OCI-LY3 (cell line): Measurements from ENCODE around the gene HSD3B2.

Experiments
- CTCF ChIP-seq: fragments of 200-600, 300-600 bp; sonication (generic); IDR thresholded peaks from 2 replicates; pipeline ENCODE4 v1.5.1; 2014; ENCODE audit warnings: antibody characterized with exemption, low read length, low read depth
- EZH2phosphoT487 ChIP-seq: fragments of 200-600 bp; shearing (Covaris generic); IDR thresholded peaks from 2 replicates; pipeline ENCODE4 v1.6.1; 2018; ENCODE audit warnings: antibody characterized with exemption, mixed run types, low read depth

DNA sequence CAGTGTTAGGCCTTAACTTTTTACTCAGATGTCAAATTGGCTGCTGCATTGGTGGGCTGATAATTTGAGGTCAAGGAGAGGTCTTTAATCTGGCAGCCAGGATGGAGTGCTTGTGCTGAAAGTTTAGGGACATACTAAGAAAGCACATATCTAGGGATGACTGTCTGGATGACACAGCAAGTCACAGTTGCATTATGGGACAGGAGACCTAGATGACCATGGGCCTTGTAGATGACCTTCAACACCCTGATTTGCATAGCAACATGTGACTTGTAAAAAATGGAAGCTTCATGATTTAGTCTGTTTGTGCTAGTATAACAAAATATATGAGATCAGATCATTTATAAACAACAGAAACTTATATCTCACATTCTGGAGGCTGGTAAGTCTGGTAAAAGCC, 18.0 kb upstream of the HSD3B2 start:
- TF ChIP-seq CTCF (no peak), EZH2phosphoT487 (no peak)
